ENCODE data around the gene TTC22. TPM values are rescaled to one million over a fixed set of nuclear protein-coding genes. Genes with fewer than 3 reads are reported as not detected.

Gene TTC22
- total and polyA plus RNA-seq, 2 of the 4 experiments (the other 2 are of a cell fraction) = not detected

- H2BK20ac ChIP-seq (ENCODE audit: low read depth, low read length) = no peak overlapping the region
- CTCF ChIA-PET = no interaction called here
- H3K4me1 ChIP-seq (ENCODE audit: control insufficient read depth, insufficient read depth, low read length) = no peaks in the 10 kb centered on the region
- H4K91ac ChIP-seq (ENCODE audit: insufficient read depth, low read depth, low read length) = no peak overlapping the region
- H4K5ac ChIP-seq (ENCODE audit: low read depth, low read length) = no peak overlapping the region
- no peak overlapping the region for H2BK120ac ChIP-seq (ENCODE audit: low read depth, low read length)
- DNase-seq (no peak), ATAC-seq (ENCODE audit: low read depth) (no peak)
- H3K9me3 ChIP-seq (ENCODE audit: control insufficient read depth, insufficient read depth, low read length) = no peaks in the 10 kb centered on the region
- H2AK5ac ChIP-seq (ENCODE audit: low read depth, low read length) = no peak overlapping the region
- H3K9me1 ChIP-seq (ENCODE audit: insufficient read depth, low read length) = no peaks in the 10 kb centered on the region
- no peak overlapping the region for H4K8ac ChIP-seq (ENCODE audit: low read depth in 2 of 2, low read length in 2 of 2)
- no peaks in the 10 kb centered on the region for H3K27me3 ChIP-seq (ENCODE audit: control insufficient read depth, insufficient read depth, low read length)
- H3K79me1 ChIP-seq (ENCODE audit: low read depth in 1 of 2, low read length in 2 of 2) = 0 out of 4 replicates have a peak, but pooled peaks cover 0 to 6% of the 10 kb centered on the region in 2 experiments
- TF ChIP-seq SMC3 (IDR thresholded peaks at IDR 0.05; ENCODE audit: low read depth, low read length) (no peak), MAZ (IDR thresholded peaks at IDR 0.05; ENCODE audit: borderline replicate concordance, low read depth, low read length) (no peak), POLR2A (IDR thresholded peaks at IDR 0.05; ENCODE audit: low read depth, low read length) (no peak), BHLHE40 (IDR thresholded peaks at IDR 0.05; ENCODE audit: low read depth, low read length) (no peak), NFE2L2 (IDR thresholded peaks at IDR 0.05; ENCODE audit: low read depth, low read length) (no peak), USF2 (IDR thresholded peaks at IDR 0.05; ENCODE audit: low read depth, low read length) (no peak), RFX5 (IDR thresholded peaks at IDR 0.05; ENCODE audit: low read depth, low read length) (no peak), ELK1 (IDR thresholded peaks at IDR 0.05; ENCODE audit: borderline replicate concordance, low read depth, low read length) (no peak), CHD1 (IDR thresholded peaks at IDR 0.05; ENCODE audit: low read depth, low read length) (no peak), MXI1 (IDR thresholded peaks at IDR 0.05; ENCODE audit: borderline replicate concordance, low read depth, low read length) (no peak), RAD21 (IDR thresholded peaks at IDR 0.05; ENCODE audit: low read length) (no peak), FOS (IDR thresholded peaks at IDR 0.05; ENCODE audit: low read depth, low read length) (no peak), MAFK (IDR thresholded peaks at IDR 0.05; ENCODE audit: low read depth, low read length) (no peak)
- no peak overlapping the region; the same call in 1 of the 2 replicates for H3K14ac ChIP-seq (replicated peaks; ENCODE audit: low read depth, low read length)
- no peak overlapping the region for H3K4ac ChIP-seq (ENCODE audit: low read depth, low read length)
- H3K9ac ChIP-seq (ENCODE audit: low read depth, low read length) = no peak overlapping the region
- H2AFZ ChIP-seq (replicated peaks; ENCODE audit: low read length, poor library complexity) = no peak overlapping the region
- no peak overlapping the region for H2AK9ac ChIP-seq (replicated peaks; ENCODE audit: low read depth, low read length, poor library complexity)
- no TSS peak for BruUV-seq (replicated peaks)
- in situ Hi-C loops (cut with MboI; ENCODE audit: low sequenced_read_pairs) = no loop called here
- 97% methylated on average over 5 of the region's 5 CpGs; no CpG with 5 or more reads in 1 of the 2 experiments for WGBS, 2 experiments (ENCODE audit: extremely low coverage in 2 of 2, insufficient read length in 1 of 2)
- H2BK5ac ChIP-seq (ENCODE audit: low read depth, low read length, poor library complexity, severe bottlenecking) = no peak overlapping the region
- no peak overlapping the region for H3K4me3 ChIP-seq (ENCODE audit: insufficient read depth, low read depth, low read length)
- no peak overlapping the region for H3K4me2 ChIP-seq (ENCODE audit: low read depth, low read length)
- POLR2A ChIA-PET (ENCODE audit: unreplicated experiment) = no interaction called here
- dilution Hi-C loops (cut with HindIII; ENCODE audit: low sequenced_read_pairs, unreplicated experiment) = no loop called here
- peaks cover 41% of the 10 kb centered on the region for H3K36me3 ChIP-seq (ENCODE audit: control insufficient read depth, insufficient read depth, low read length)
- intact Hi-C loops (cut with micrococcal nuclease) = no loop called here
- H2BK15ac ChIP-seq (ENCODE audit: low read depth, low read length) = no peak overlapping the region
- H3K27ac ChIP-seq (ENCODE audit: insufficient read depth, low read length) = no peak overlapping the region
- H3K23ac ChIP-seq (ENCODE audit: low read depth, low read length) = no peak overlapping the region
- H3K56ac ChIP-seq (ENCODE audit: extremely low read depth, insufficient read depth, low read length) = no peak overlapping the region
- no peak overlapping the region for H3K18ac ChIP-seq (ENCODE audit: low read depth, low read length)
- no peaks in the 10 kb centered on the region for H4K20me1 ChIP-seq (ENCODE audit: insufficient read depth, low read length)
These were observed 64.4 kb downstream of the TTC22 start for GRCh38 chr1:54736685-54737084.

Measured in IMR-90 (cell line).